ENCODE data around the gene STOML1.

Gene STOML1

GRCh38 chr15:74032046-74032445 is 40.0 kb upstream of the STOML1 start:
- no peak for TF ChIP-seq CTCF (conservative IDR thresholded peaks at IDR 0.05; ENCODE audit: low read depth, low read length)
- H3K4me3 ChIP-seq (ENCODE audit: low read length), result no peak overlapping the region
- DNase-seq (ENCODE audit: low read depth), result no peak

- no peak for TF ChIP-seq CTCF (conservative IDR thresholded peaks at IDR 0.05; ENCODE audit: low read depth, low read length)
- no peak for DNase-seq (ENCODE audit: low read depth)
- no peak overlapping the region for H3K4me3 ChIP-seq (ENCODE audit: low read length)
Observed at GRCh38 chr15:74028646-74029045, 36.6 kb upstream of the STOML1 start.

- no peak for TF ChIP-seq CTCF (conservative IDR thresholded peaks at IDR 0.05; ENCODE audit: low read depth, low read length)
- no peak overlapping the region for H3K4me3 ChIP-seq (ENCODE audit: low read length)
- DNase-seq (ENCODE audit: low read depth), result no peak
Observed at GRCh38 chr15:74027688-74028087, 35.6 kb upstream of the STOML1 start.

GRCh38 chr15:74025436-74025835 is 33.3 kb upstream of the STOML1 start:
- no peak for TF ChIP-seq CTCF (conservative IDR thresholded peaks at IDR 0.05; ENCODE audit: low read depth, low read length)
- H3K4me3 ChIP-seq (ENCODE audit: low read length), result no peak overlapping the region
- no peak for DNase-seq (ENCODE audit: low read depth)

GRCh38 chr15:74024687-74025086 is 32.6 kb upstream of the STOML1 start:
- no peak for TF ChIP-seq CTCF (conservative IDR thresholded peaks at IDR 0.05; ENCODE audit: low read depth, low read length)
- no peak for DNase-seq (ENCODE audit: low read depth)
- H3K4me3 ChIP-seq (ENCODE audit: low read length), result no peak overlapping the region

GRCh38 chr15:74022706-74023470 is 30.8 kb upstream of the STOML1 start:
- no peak for DNase-seq (ENCODE audit: low read depth)
- no peak overlapping the region for H3K4me3 ChIP-seq (ENCODE audit: low read length)
- TF ChIP-seq CTCF (conservative IDR thresholded peaks at IDR 0.05; ENCODE audit: low read depth, low read length), result no peak

GRCh38 chr15:74019734-74020133 is 27.6 kb upstream of the STOML1 start:
- no peak for TF ChIP-seq CTCF (conservative IDR thresholded peaks at IDR 0.05; ENCODE audit: low read depth, low read length)
- H3K4me3 ChIP-seq (ENCODE audit: low read length), result no peak overlapping the region
- DNase-seq (ENCODE audit: low read depth), result no peak

All from retinal pigment epithelial cell (primary cell).